Measurements from ENCODE around the gene CDADC1.
"Not testable (repeated sequence)": the region's sequence is repeated elsewhere in the genome, so short reads cannot be mapped to it uniquely, and the experiment has no call there.

CDADC1 gene

DNA sequence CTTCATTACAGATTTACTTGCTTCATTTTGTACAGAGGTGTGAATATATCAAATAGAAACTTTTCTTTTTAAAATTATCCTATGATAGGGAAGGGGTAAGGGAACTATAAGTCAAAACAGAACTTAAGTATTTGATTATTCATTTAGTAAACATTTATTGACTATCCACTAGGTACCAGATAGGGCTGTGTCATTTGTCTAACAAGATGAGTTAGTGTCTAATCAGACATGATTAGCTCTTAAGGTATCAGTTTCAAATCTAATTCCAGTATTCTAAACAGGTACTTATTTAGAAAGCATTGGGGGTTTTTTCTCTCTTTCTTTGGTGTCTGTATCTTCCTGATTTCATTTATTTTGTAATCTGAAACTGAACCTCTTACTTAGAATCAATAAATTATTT lies 32.2 kb downstream of the CDADC1 start:
- TF ChIP-seq GLIS3 (CRISPR knock-in tag; IDR thresholded peaks at IDR 0.05) (no peak), ZC3H10 (CRISPR knock-in tag; IDR thresholded peaks at IDR 0.05) (no peak), RARB (CRISPR knock-in tag; IDR thresholded peaks at IDR 0.05) (no peak)
- TF ChIP-seq, protein P1, sequence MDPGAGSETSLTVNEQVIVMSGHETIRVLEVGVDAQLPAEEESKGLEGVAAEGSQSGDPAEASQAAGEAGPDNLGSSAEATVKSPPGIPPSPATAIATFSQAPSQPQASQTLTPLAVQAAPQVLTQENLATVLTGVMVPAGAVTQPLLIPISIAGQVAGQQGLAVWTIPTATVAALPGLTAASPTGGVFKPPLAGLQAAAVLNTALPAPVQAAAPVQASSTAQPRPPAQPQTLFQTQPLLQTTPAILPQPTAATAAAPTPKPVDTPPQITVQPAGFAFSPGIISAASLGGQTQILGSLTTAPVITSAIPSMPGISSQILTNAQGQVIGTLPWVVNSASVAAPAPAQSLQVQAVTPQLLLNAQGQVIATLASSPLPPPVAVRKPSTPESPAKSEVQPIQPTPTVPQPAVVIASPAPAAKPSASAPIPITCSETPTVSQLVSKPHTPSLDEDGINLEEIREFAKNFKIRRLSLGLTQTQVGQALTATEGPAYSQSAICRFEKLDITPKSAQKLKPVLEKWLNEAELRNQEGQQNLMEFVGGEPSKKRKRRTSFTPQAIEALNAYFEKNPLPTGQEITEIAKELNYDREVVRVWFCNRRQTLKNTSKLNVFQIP (CRISPR knock-in tag; IDR thresholded peaks at IDR 0.05; ENCODE audit: borderline replicate concordance, low read depth) = no peak

DNA sequence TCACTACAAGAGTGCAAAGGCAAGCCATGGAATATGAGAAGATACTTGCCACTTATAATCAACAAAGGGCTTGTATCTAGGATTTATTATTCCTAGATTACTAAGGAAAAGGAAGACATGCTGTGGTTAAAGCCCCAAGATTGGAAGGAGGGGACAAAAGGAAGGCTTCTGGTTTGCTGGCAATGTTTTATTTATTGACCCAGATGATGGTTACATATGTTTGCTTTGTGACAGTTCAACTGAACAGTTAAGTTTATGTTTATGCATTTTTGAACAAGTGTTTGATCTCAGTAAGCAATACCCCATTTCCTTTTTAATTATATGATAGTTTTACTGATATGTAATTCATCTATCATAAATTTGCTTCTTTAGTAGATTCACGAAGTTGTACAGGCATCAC lies 40.3 kb downstream of the CDADC1 start:
- ATAC-seq = no peak
- TF ChIP-seq, protein P2, sequence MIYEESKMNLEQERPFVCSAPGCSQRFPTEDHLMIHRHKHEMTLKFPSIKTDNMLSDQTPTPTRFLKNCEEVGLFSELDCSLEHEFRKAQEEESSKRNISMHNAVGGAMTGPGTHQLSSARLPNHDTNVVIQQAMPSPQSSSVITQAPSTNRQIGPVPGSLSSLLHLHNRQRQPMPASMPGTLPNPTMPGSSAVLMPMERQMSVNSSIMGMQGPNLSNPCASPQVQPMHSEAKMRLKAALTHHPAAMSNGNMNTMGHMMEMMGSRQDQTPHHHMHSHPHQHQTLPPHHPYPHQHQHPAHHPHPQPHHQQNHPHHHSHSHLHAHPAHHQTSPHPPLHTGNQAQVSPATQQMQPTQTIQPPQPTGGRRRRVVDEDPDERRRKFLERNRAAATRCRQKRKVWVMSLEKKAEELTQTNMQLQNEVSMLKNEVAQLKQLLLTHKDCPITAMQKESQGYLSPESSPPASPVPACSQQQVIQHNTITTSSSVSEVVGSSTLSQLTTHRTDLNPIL (CRISPR knock-in tag; IDR thresholded peaks at IDR 0.05; ENCODE audit: low read depth) = no peak
- no peak for TF ChIP-seq ARNTL (CRISPR knock-in tag; IDR thresholded peaks at IDR 0.05; ENCODE audit: borderline replicate concordance, low read depth)
- TF ChIP-seq, protein P1 (CRISPR knock-in tag; IDR thresholded peaks at IDR 0.05; ENCODE audit: borderline replicate concordance, low read depth) = no peak
- no peak for TF ChIP-seq ZNF565 (CRISPR knock-in tag; conservative IDR thresholded peaks at IDR 0.05; ENCODE audit: low read depth)
- no peak for TF ChIP-seq SNAI2 (CRISPR knock-in tag; IDR thresholded peaks at IDR 0.05)
- TF ChIP-seq RARB (CRISPR knock-in tag; IDR thresholded peaks at IDR 0.05) = no peak
- TF ChIP-seq, protein P3, sequence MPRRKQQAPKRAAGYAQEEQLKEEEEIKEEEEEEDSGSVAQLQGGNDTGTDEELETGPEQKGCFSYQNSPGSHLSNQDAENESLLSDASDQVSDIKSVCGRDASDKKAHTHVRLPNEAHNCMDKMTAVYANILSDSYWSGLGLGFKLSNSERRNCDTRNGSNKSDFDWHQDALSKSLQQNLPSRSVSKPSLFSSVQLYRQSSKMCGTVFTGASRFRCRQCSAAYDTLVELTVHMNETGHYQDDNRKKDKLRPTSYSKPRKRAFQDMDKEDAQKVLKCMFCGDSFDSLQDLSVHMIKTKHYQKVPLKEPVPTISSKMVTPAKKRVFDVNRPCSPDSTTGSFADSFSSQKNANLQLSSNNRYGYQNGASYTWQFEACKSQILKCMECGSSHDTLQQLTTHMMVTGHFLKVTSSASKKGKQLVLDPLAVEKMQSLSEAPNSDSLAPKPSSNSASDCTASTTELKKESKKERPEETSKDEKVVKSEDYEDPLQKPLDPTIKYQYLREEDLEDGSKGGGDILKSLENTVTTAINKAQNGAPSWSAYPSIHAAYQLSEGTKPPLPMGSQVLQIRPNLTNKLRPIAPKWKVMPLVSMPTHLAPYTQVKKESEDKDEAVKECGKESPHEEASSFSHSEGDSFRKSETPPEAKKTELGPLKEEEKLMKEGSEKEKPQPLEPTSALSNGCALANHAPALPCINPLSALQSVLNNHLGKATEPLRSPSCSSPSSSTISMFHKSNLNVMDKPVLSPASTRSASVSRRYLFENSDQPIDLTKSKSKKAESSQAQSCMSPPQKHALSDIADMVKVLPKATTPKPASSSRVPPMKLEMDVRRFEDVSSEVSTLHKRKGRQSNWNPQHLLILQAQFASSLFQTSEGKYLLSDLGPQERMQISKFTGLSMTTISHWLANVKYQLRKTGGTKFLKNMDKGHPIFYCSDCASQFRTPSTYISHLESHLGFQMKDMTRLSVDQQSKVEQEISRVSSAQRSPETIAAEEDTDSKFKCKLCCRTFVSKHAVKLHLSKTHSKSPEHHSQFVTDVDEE (CRISPR knock-in tag; IDR thresholded peaks at IDR 0.05) = no peak
- no peak for TF ChIP-seq ZNF8 (CRISPR knock-in tag; IDR thresholded peaks at IDR 0.05)

More for the DNA sequence above, 32.2 kb downstream of the CDADC1 start:
- no peak for ATAC-seq

DNA sequence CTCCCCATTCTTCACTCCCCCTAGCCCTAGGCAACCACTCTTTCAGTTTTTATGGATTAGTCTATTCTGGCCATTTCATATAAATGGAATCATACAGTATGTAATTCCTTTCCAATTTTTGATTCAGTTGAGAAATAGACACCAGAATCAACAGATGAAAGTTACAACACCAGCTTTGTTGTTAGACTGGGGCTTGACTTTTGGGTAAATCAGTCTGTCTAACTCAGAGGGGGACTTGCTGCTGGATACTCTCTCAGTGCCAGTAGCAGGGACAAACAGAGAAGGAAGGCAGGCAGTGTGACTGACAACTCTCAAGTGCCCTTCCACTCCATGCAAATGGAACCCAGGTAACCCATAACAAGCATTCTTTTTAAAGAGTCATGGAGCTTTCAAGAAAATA lies 40.7 kb downstream of the CDADC1 start:
- TF ChIP-seq, protein P4, sequence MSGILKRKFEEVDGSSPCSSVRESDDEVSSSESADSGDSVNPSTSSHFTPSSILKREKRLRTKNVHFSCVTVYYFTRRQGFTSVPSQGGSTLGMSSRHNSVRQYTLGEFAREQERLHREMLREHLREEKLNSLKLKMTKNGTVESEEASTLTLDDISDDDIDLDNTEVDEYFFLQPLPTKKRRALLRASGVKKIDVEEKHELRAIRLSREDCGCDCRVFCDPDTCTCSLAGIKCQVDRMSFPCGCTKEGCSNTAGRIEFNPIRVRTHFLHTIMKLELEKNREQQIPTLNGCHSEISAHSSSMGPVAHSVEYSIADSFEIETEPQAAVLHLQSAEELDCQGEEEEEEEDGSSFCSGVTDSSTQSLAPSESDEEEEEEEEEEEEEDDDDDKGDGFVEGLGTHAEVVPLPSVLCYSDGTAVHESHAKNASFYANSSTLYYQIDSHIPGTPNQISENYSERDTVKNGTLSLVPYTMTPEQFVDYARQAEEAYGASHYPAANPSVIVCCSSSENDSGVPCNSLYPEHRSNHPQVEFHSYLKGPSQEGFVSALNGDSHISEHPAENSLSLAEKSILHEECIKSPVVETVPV (CRISPR knock-in tag; IDR thresholded peaks at IDR 0.05) = no peak
- TF ChIP-seq ZNF70 (CRISPR knock-in tag; IDR thresholded peaks at IDR 0.05) = no peak
- TF ChIP-seq SNAI2 (CRISPR knock-in tag; IDR thresholded peaks at IDR 0.05) = no peak
- TF ChIP-seq, protein P3 (CRISPR knock-in tag; IDR thresholded peaks at IDR 0.05) = no peak
- TF ChIP-seq ZNF8 (CRISPR knock-in tag; IDR thresholded peaks at IDR 0.05) = no peak
- ATAC-seq = no peak

DNA sequence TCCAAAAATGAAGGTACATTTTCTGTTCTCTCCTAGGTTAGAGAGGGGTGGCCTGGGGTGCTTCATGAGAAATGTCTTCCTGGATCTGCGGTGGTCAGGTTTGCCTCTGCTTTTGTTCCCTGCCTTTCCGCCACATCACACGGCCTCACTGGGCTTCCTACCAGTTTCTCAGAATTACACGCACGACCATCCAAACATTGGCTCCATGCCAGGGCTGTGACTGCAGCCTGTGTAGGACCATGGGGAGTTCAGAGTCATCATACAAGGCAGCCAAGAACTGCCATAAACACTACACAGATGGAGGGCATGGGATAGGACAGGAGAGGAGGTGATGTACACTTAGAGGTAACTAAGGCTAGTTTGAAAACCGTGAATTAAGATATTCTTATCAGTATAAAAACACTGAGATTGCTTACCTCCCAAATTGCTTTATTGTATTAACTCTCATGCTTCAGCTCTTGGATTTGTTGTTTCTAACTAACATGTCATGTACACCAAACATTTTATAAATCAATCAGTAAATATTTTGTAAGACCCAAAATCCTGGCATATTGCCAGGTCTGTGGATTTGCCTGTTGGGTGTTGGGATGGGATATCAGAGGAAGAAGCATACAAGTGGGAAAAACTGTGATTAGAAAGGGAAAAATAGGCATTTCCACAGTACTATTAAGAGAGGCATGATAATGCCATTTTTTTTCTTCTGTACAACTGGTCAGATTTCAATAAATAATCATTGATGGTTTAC lies 45.2 kb downstream of the CDADC1 start:
- no peak for TF ChIP-seq ESRRG (CRISPR knock-in tag; IDR thresholded peaks at IDR 0.05)
- no peak for TF ChIP-seq ZFP3 (CRISPR knock-in tag; IDR thresholded peaks at IDR 0.05)
- TF ChIP-seq ZNF70 (CRISPR knock-in tag; IDR thresholded peaks at IDR 0.05) = no peak
- ATAC-seq = no peak; the same call in 2 of the 3 replicates

DNA sequence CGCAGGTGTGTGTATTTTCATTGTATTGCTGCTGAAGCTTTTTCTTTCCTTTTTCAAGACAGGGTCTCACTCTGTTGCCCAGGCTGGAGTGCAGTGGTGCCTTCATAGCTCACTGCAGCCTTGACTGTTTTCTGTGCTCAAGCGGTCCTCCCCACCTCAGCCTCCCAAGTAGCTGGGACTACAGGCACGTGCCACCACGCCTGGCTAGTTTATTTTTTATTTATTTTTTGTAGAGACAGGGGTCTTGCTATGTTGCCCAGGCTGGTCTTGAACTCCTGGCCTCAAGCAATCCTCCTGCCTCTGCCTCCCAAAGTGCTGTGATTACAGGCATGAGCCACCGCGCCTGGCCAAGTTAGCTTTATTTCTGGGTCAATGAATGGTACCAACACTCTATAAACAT lies 47.0 kb downstream of the CDADC1 start:
- ATAC-seq = not testable (repeated sequence)
